ENCODE measurements around the gene PCDH12.
"Not testable (repeated sequence)": the region's sequence is repeated elsewhere in the genome, so short reads cannot be mapped to it uniquely, and the experiment has no call there.

PCDH12 gene

DNA sequence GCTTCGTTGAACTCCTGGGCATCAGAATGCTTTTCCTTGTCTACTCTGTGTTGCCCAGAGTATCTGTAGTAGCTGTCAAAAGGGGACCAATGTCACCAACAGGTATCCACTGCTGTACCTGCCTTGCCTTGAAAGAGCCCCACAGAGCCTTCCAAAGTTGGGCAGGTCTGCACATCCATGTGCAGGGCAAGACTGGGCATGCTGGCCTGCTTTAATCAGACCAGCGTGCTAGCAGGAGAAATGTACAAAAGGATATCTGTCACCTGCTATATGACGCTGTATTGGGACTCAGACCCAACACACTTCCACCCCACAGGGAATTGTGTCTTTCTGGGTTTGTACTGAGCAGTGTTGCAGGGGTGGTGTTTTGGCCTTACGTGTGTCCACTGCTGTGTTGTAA is 22.5 kb downstream of the PCDH12 start:
- no peak for DNase-seq

DNA sequence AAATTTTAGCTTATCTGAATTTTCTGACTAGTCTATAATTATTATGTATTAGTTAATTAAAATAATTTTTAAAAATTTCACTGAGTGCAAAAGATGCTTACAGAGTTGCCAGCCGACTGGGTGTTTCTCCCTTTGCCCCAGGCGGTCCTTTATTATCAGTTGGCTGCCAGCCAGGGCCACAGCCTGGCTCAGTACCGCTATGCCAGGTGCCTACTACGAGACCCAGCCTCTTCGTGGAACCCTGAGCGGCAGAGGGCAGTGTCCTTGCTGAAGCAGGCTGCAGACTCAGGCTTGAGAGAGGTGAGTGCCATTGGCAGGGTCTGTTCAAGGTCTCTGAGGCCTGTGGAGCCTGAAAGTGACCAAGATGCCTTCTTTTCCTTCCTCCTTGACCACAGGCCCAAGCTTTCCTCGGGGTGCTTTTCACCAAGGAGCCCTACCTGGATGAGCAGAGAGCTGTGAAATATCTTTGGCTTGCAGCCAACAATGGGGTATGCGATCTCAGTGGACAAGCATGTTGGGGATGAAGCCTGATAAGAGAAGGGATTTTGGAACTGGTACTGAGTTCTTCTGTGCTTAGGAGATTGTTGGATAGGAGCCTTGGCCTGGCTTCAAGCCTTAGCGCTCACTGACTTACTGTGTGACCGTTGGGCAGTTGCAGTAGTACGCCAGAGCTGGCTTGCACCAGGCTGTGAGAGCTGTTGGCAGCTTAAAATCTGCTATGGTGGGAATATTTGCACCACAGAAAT is 23.7 kb downstream of the PCDH12 start:
- DNase-seq: no peak

DNA sequence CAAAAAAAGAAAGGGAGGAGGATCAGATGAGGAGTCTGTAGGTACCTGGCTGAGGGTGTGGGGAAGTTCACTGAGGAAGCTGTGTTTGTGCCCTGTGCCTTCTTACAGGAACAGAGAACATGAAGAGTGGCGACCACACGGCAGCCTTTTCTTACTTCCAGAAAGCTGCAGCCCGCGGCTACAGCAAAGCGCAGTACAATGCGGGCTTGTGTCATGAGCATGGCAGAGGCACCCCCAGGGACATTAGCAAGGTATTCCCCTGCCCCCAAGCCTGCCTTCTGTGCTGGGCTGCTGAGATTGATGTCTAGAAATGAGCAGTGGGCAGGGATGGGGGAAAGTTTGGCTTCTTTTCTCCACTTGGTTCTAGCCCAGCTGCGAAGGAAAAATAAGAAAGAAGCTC is 24.9 kb downstream of the PCDH12 start:
- DNase-seq: no peak

DNA sequence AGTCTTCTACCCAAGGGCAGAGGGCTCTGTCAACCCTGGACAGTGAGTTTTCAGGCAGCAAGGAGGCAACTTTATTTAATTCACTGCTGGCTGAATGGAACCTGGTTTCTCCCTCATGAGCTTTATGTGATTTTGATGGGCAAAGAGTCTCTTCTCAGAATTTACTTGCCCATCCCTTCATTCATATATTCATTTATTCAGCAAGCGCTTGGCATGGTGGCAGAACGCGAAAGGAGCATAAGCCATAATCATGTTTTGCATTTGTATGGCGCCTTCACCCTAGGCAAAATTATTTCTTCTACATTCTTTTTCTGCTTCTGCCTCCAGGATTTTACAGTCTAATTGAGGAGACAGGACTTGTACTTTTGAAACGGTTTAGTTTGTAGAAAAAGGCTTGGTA is 26.3 kb downstream of the PCDH12 start:
- DNase-seq: no peak

DNA sequence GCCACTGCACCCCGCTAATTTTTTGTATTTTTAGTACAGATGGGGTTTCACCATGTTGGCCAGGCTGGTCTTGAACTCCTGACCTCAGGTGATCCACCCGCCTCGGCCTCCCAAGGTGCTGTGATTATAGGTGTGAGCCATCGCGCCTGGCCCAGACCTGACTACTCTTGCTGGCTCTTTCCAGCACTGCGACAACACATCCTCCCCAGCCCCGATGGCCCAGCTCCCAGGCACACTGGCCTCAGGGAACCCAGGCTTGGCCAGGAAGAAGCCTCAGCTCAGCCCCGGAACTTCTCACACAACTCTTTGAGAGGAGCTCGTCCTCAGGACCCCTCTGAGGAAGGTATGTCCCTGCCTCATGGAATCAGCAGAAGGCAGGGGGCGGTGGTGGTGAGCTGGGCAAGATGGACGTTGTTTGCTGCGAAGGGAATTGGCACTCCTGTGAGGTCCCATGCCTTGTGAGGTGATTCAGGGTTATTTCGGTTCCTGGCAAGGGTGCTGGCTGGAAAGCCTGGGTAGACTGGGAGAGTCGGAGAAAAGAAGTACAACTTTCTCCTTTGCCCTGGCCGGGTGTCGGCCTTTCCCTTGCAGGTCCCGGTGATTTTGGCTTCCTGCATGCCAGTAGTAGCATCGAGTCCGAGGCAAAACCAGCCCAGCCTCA is 28.5 kb downstream of the PCDH12 start:
- no peak for DNase-seq

DNA sequence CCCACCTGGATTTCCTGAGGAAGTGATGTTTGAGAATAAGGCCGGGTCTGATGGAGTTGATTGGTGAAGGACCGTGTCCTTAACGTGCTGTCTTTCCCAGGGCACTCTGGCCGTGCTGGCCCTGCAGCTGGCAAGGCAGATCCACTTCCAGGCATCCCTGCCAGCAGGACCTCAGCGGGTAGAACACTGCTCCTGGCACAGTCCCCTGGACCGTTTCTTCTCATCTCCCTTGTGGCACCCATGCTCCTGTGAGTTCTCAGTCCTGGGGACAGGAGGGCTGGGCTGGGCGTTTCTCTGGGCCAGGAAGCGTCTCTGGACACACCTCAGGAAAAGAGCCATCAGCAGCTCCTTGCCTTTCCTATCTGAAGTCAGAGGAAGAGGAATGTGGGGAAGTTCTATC is 30.0 kb downstream of the PCDH12 start:
- DNase-seq: no peak

DNA sequence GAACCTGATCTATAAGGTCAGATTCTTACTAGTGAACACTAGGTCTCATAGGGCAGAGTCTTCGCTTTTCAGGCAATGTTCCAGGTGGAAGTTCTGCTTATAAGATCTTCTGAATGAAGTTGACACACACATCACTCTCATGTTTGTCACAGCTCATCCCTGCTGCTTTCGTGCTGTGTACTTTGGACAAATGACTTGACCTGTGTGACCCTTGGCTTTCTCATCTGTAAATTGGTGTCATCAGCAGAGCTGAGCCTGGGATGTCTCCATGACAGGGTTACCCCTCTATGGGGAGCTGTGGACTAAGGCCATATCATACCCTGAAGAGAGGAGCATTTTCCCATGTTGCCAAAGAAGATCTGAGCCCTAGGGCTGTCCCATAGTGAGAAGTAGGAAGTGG is 31.6 kb downstream of the PCDH12 start:
- no peak for DNase-seq

DNA sequence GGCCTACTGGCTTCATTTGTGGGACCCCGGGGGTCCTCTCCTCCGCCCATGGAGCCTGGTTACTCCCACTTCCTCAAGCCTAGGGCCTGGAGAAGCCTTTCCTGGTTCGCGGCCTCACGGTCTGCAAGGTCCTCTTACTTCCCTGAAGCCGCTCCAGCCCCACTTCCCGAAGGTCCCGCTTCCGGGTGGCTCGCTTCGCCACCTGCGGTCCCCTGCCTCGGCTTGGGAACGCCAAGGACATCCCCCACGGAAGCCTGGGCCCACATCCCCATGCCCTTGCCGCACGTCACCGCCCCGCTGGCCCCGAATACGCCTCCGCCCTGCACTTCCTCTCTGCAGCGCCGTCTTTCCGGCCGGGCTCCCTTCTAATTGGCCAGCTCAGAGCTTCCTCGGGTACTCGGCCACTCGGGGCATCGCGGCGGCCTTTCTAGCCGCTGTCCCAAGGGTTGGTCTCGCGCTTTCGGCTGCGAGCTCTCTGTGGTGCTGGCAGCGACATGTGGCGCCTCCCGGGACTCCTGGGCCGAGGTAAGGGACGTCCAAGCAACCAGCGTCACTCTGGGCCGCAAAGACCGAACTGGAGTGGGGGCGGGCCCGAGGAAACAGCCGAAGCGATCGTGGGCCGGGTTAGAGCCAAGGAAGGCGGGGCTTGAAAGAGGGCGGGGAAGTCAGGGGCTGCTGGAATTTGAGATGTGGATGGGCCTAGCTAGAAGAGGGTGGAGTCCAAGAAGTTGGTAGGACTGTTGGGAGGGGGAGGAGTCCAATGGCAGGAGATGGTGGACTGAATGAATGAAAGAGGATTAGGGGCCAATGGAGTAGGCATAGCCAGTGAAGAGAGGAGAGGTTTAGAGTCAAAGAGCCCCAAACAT is 34.3 kb downstream of the PCDH12 start, which contains the start of gene DELE1:
Gene DELE1 (plus strand): TSS at position 424 of the 866 bp plus-strand sequence. CDS start 71 bp downstream, at position 495.
- DNase-seq: peak; percentile 85

DNA sequence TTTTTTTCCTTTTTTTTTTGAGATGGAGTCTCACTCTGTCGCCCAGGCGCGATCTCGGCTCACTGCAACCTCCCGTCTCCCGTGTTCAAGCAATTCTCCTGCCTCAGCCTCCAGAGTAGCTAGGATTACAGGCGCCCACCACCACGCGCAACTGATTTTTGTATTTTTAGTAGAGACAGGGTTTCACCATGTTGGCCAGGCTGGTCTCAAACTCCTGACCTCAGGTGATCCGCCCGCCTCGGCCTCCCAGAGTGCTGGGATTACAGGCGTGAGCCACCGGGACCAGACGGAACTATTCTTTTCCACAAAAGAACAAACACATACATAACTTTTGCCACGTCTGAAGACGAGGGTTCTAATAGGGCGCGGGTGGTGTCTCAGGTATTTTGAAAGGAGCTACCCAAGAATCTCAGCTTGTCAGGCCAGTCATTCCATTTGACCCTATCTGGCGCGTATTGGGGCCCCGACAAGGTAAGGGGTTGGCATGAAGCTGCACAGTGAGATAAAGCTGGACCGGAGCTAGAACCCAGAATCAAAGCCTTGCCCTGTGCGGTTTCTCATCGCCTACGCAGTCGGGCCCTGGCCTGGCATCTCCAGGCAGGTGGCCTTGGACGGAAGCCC is 35.1 kb downstream of the PCDH12 start:
- not testable (repeated sequence) for DNase-seq

DNA sequence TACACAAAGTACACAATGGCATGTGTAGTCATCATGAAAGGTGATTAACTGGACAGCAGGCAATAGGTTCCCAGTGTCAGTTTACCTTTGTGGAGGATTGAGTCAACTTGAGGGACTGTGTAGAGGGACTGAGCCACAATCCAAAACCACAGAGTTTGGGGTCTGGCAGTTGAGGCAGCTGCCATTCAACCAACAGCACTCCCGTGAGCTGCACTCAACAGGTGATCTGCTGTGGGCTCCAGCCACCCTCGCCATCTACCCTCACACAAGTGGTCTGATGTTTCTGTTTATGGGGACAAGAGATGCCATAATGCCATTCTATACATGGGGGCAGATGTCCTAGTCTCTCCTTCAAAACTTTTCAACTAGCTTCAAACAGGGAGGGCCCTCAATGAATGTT is 37.2 kb downstream of the PCDH12 start:
- no peak for DNase-seq

DNA sequence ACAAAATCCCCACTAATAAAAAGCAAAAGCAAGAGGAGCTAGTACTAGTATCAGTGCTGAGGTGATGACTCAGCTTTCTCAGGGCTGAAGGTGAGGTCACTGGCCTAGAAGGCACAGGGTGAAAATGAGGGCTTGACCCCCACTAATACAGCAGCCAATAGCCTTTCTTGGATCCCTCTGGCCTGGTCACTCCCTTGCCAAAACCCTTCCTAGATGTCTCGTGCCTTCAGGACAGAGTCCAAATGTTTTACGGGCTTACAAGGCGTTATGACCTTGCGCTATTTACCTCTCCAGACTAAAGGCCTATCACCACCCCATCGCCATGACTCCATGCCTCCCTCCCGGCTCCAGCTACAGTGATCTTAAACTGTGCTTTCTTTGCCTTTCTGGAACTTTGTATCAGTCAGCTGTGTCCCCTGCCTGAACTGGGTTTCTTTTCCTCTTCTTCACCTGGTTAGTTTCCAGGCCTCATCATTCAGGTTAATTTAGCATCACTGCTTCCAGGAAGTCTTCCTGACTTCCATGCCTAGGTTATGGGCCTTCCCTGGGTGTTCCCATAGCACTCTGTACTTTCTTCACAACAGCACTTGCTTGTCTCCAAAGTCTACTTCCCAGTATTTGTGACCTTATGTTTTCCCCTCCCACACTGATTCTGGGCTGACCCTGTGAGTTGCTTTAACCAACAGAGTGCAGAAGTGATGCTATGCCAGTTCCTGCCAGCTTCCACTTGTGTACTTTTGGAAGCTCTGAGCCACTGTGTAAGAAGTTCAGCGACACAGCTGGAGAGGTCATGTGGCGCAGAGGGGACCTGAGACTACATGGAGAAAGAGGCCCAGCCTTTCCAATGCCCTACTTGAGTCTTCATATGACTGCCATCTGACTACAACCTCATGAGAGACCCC is 38.5 kb downstream of the PCDH12 start:
- DNase-seq: no peak

DNA sequence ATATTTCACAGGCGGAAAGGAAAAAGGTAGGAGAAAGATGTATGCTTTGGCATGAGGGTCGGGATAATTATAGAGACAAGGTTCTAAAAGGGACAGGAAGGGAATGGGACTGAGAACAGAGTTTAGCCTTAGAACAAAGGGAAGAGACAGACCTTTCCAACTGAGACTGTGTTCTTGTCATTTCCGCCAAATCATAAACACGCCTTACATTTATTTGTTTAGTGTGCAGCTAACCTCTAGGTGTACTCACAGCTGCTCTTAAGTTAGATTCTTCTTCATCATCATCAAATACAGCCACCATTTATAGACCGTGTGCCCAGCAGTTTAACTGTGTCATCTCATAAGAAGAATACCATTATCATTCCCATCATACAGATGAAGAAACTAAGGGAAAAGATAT is 40.2 kb downstream of the PCDH12 start:
- DNase-seq: no peak

DNA sequence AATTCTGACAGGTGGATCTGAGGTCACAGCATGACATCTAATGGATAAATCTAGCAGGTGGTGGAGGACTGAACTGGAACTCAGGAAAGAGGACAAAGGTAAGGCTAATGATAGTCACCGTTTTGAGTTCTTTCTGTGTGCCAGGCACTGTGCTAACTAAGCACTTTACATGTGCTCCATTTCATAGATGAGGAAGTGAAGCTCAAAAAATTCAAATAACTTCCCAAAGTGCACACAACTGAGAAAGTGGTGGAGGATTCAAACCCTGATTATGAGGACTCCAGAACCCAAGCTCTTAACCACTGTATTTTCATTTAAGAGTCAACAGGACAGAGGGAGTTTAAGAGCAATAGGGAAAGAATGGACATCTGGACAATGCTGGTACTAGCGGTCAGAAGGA is 41.5 kb downstream of the PCDH12 start:
- no peak for DNase-seq

DNA sequence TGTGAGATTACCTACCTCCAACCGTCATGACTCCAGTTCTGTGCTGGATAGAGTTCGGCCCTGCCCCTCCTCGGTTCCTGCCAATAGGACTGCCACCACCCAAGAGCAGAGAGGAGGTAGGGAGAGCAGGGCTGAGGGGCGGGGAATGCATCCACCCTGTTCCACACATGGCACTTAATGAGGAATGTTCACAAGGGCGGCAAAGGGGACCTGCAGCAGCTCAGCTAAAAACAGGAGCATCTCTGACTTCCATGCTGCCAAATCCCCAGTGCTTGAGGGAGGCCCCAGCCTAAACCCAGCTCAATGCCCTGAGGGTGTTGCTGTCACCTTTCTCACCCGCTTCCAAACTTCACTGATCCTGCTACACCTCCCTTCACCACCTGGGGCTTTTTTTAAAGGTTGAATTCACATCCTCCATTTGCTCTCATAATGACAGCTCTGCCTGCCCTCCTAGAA is 42.1 kb downstream of the PCDH12 start:
- no peak for DNase-seq

DNA sequence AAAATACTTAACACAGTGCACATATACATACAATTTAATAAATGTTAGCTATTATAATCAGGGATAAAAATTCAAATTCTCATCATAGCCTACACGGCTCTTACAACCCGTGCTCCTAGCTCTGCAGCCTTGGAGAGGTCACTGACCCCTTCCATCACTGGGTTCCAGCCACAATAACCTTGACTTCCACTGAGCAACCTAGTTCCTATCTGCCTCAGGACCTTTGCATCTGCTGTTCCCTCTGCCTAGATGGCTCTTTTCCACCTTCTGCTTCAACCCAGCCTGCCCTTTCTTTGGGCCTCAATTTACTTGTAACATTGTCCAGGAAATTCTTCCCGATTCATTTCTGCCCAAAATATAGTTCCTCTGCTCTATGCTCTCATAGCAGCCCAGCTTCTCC is 43.2 kb downstream of the PCDH12 start:
- DNase-seq: no peak

DNA sequence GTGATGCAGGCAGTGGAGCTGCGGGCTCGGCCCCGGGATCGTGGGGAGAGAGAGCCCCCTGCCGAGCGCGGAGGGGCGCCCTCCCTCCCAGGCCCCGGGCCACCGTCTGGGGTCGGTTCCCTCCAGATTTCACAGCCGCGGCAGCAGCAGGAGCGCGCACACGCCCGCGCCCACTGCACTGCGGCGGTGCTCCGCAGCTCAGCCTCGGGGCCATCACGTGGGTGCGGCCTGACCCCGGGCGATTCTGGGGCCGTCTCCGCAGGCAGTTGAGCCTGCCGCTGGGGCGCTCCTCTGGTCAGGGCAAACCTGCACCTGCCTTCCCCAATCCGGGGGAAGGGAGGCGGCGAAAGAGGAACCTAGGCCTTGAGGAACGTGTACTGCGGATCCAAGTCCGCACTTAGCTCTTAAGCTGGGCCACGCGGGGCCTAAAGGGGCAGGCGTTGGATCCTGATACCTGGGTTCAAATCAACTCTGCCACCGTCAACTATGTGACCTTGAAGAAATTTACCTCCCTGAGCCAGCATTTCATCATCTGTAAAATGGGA is 43.7 kb downstream of the PCDH12 start:
- no peak for DNase-seq

DNA sequence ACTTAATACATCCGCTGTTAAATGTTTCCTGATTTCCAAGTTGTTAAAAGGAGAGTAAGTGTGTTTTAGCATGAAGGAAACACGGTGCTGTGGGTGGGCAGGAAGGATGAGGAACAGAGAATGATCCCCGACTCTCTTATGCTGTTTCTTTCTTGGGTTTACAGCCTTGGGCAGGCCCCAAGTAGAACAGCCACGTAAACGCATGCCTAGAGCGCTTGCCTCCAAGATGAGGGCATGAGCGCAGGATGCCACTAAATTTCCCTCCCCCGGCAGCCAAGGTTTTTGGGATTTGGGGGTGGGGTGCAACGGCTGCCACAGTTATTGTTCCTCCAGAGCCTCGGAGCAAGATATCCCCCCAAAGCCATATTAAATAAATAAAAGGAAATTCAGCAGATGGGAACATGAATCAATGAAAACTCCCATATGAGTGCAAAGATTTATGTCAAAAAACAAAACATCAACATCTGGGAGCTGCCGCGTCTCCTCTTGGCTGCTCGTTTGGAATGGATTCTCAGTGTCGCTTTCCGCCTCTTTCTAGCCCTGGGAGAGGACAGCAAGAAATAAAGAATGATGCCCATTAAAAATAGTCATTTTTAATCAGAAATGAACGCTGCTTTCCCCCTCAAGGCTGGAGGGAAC is 44.3 kb downstream of the PCDH12 start:
- no peak for DNase-seq

DNA sequence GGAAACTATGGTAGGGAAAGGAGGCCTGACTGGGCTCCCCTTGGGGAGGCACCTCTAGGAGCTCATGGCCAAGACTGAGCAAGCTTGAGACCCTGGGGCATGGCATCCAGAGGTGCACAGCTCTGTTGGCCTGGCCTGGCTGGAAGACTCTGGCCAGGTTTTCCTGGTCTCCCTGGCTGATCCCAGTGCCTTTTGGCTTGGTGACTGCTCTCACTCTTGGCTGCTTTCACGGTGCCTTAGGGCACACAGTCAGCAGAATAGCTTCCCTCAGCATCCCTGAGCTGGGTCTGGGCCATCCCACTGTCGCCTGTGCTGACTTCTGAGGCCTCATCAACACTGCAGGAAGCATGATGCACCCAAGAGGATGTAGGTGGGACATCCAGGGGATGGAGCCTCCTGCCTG is 47.7 kb downstream of the PCDH12 start:
- no peak for DNase-seq

DNA sequence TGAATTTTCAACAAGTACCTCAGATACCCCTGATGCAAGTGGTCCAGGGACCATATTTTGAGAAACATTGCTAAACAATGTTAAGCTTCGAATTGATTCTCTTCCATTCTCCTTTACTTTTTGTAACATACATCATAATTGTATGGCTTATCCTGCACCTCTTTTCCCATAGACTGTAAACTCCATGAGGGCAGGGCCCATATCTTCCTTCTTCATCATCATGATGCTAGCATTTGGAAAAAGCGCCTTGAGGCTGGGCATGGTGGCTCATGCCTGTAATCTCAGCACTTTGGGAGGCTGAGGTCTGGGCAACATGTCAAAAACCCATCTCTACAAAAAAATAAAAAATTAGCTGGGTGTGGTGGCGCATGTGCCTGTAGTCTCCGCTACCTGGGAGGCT is 48.8 kb downstream of the PCDH12 start:
- DNase-seq: no peak

DNA sequence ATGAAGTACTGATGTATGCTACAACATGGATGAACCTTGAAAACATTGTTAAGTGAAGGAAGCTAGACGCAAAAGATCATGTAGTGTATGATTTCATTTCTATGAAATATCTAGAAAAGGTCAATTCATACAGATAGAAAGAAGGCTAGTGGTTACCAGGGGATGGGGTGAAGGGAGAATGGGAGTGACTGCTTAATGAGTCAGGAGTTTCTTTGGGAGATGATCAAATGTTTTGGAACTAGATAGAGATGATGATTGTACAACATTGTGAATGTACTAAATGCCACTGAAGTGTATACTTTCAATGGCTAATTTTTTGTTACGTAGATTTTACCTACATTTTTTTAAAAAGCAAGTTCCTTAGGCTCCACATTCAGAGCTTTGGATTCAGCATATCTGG is 49.2 kb downstream of the PCDH12 start:
- no peak for DNase-seq

DNA sequence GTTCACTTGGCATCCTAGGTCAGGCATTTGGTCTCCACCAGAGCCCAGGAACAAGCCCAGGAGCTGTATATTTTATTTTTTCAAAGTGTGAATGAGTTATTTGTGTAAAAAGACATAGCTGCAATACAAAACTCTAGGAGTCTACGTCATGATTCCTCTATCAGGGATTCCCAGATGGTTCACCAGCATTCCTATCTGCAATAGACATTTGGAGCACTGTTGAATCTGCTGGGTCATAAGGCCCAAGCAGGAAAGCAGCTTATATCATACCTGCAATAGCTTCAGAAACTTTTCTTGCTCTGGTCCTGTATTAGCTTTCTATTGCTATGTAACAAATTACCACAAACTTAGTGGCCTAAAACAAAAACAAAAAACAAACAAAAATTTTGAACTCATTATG is 51.0 kb downstream of the PCDH12 start:
- DNase-seq: no peak

All from 8988T (cell line).